Fibroblast of skin of right biceps (primary cell): ENCODE measurements around the gene BEX4.
A peak's percentile ranks its signal among the peaks of the same experiment; 100 is the strongest.
"Not testable (repeated sequence)": the region's sequence is repeated elsewhere in the genome, so short reads cannot be mapped to it uniquely, and the experiment has no call there.

Experiments
- DNase-seq: peaks from one replicate; pipeline ENCODE4 v3.0.0-alpha.2; 2013

Gene BEX4, protein sequence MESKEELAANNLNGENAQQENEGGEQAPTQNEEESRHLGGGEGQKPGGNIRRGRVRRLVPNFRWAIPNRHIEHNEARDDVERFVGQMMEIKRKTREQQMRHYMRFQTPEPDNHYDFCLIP

DNA sequence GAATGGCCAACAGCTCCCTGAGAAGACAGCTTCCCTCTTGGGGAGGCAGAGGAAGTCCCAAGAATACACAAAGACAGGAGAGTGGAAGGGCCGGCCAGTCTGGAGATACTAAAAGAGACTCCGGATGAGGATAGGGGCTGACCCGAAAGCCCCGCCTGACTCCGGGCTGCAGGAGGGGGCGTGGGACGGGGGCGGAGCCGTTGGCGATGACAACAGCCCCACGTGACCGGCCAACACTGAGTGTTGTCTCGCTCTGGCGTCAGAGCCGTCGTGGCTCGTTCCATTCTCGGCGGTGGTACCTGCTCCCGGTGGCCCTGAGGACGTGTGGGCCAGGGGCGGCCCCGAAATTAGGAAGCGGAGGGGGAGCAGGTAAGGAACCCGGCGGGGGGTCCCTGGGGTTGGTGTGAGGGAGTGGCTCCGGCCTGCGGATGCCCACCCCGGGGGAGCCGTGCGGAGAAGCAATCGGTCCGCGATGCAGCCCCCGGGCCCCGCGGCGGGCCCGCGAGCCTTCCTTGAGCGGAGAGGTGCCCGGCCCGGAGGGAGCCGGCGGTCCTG is at the start of gene BEX4:
Gene BEX4, plus strand, starts transcription at position 239 of the 555 bp plus-strand sequence. CDS start 1,046 bp downstream, outside the sequence.
- DNase-seq = peak; percentile 79

DNA sequence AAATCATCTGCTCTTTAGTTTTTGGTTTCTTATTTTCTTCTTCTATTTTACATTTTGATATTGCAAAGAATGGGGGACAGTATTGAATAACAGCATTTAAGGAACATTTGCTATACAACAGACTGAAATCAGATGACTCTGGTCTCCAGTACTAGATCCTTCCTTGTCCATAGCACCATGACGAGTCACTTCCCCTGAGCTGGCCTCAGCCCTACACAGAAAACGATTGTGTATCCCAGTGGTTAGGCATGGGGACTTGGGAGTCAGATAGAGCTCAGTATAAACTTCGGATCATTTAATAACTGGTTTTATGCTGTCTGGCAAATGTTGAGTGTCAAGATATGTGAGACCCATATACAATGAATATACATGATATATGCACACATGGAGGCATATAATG is 44.7 kb upstream of the BEX4 start:
- DNase-seq = peak; percentile 49

DNA sequence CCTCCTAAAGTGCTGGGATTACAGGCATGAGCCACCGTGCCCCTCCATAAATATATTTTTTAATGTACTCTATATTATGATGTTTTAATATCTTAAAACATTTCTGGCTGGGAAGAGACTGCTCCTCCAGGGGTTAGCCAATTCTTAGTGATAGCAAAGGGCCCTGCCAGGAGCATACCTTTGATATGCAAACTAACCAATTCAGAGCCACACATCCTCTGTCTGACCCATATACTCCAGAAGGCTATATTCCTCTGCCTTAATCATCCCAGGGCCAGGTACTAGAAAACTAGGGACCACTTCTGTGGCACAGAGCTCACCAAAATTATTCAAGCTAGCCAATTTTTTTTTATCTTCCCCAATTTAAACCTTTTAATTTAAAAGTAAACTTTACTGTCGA is 43.6 kb upstream of the BEX4 start:
- no peak for DNase-seq

DNA sequence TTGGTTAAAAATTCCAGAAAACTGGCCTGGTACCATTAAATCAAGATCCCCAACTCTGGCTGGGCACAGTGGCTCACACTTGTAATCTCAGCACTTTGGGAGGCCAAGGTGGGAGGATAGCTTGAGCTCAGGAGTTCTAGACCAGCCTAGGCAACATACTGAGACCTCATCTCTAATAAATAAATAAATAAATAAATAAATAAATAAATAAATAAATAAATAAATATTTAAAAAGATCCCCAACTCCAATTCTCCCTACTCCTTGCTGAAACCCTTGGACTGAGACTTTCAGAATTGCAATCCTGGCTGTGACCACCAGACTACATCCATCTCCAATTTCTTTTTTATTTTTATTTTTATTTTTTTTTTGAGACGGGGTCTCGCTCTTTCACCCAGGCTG is 39.7 kb upstream of the BEX4 start:
- not testable (repeated sequence) for DNase-seq

DNA sequence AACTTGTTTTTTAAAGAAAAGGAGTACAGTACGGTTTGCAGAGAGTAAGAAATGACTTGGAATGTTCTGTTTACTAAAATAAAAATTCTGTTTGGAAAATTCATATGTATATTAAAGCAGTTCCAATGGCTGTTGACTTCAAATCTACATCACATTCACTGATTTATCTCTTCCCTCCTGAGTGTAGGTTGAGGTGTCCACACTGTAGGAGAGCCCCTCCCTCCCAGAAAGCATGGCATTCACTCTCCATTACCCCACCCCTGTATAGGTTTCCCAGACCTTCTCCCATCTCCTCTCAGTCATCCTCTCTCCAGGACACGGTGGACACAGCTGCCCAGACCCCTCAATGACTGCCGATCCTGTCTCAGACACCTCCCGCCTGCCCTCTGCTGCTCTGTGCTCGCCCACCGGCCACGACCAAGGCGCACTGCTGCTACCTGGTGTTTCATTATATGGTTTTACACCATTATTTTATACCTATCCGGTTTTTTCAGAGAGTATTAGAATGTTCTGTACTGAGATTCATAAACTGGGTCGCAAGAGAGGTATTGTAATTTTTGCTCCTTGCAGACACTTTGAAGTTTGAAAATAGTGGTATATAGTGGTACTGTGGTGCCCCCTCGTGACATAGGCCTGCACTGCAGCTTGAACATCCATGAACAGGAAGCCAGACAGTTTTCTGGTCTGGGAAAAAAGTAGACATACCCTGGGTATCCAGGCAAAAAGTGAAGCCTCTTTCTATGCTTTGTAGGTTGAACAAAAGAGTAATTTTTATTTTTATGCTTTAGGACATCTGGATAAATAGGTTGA is 38.8 kb upstream of the BEX4 start:
- peak; percentile 30 for DNase-seq

DNA sequence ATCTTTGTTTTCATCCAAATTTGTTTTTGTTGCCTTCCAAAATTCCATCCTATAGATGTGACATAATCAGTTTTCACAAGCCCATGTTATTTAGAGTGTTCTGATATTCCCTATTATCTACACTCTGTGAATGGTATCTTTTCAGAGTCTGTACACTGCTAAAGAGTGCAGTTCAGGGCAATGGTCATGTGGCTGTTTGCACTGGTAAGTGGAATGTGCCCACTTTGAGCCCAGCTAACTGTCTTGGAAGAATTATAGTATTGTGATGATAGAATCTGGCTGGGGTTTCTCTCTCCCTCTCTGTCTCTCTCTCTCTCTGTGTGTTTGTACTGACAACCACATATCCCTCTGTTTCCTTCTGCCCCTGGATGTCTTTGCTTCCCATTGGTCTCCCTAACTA is 37.4 kb upstream of the BEX4 start:
- DNase-seq = no peak

DNA sequence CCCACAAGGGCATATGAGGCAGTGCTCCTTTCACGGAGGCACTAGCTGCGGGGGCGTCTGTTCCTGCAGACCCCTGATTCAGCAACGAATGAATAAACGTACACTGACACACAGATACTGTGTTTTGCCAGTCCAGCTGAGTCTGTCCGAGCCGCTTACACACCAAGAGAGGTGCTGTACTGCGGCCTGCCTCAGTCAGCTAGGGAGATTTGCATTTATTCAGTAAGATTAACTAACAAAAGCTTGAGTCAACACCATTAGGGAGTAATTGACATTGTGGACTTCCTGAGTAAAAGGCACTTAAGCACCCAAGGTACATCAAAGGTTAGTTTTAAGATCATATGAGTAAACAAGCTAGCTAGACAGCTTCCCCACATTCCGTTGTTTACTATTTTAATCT is 31.0 kb upstream of the BEX4 start:
- DNase-seq = no peak

DNA sequence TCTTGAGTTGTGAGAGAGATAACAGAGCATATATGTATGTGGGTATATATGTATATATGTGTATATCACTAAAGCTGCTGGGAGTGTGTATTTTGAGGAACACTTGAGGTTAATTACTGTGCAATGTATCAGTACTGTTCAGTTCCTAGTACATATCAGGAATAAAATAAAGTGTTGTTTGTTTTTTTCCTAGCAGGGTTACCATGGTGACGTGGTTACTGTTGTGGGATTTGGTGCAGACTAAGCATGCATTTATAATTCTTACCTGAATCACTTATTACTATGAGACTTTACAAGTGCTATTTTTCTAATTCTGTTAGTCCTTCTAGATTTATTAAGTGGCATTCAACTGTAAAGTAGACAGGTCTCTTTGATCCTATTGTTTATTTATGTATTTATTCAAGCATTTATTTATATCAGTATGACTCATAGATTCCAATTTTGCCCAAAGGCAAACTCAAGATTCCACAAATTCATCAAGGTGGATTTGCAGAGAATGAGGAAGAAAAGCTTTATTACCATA is 26.9 kb upstream of the BEX4 start:
- no peak for DNase-seq

DNA sequence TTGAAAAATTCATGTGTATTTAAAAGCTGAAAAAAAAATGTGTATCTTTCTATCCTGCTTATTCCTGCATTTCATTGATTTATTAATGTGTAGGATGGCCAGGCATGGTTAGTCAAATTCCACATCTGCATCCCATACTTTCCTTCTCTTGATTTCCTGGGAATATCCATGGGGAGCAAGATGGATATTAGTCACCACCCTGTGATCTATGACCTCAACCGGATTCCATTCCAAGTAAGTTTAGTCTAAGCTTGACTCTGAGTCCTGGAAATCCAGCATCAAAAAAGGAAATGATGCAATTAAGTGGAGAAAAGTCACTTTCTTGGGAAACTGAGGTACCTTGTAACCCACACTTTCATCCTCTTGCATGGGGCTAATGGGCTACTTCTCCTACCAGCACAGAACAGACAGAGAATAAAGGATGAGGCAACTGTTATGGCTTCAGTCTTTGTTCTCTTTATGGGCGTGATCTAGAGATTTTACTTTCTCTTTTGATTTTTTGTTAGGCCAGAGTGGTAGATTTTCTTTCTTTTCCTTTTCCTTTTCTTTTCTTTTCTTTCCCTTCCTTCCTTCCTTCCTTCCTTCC is 17.1 kb upstream of the BEX4 start:
- peak; percentile 82 for DNase-seq

DNA sequence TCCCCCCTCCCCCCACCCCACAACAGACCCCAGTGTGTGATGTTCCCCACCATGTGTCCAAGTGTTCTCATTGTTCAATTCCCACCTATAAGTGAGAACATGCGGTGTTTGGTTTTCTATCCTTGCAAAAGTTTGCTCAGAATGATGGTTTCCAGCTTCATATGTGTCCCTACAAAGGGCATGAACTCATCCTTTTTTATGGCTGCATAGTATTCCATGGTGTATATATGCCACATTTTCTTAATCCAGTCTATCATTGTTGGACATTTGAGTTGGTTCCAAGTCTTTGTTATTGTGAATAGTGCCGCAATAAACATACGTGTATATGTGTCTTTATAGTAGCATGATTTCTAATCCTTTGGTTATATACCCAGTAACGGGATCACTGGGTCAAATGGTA is 16.2 kb upstream of the BEX4 start:
- DNase-seq = not testable (repeated sequence)

DNA sequence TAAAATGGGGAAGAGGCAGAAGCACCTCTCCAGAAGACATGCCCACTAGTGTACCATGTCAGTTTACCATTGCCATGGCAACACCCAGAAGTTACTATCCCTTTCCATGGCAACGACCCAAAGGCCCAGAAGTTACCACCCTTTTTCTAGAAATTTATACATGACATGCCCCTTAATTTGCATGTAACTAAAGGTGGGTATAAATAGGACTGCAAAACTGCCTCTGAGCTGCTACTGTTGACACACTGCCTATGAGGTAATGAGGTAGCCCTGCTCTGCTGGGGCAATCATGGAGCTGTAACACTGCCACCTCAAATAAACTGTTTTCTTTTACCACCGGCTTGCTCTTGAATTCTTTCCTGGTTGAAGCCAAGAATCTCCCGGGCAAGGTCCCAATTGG is 13.9 kb upstream of the BEX4 start:
- DNase-seq = no peak

DNA sequence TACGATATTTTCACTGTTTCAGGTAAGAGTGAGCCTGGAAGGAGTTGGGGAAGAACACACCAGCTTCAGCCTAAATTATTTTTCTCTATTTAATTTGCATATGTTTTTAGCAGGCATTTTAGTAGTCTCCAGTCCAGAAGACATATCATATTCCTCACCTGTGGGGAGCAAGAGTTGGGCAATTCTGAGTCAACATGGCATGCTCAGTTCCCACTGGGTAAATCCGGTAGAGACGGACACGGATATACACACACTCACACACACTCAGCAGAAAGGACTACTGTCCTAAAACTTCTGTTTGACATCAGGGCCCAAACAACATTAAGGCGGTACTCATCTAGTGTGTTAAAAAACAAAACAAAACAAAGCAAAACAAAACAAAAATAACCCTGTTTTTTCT is 4.9 kb upstream of the BEX4 start:
- no peak for DNase-seq

DNA sequence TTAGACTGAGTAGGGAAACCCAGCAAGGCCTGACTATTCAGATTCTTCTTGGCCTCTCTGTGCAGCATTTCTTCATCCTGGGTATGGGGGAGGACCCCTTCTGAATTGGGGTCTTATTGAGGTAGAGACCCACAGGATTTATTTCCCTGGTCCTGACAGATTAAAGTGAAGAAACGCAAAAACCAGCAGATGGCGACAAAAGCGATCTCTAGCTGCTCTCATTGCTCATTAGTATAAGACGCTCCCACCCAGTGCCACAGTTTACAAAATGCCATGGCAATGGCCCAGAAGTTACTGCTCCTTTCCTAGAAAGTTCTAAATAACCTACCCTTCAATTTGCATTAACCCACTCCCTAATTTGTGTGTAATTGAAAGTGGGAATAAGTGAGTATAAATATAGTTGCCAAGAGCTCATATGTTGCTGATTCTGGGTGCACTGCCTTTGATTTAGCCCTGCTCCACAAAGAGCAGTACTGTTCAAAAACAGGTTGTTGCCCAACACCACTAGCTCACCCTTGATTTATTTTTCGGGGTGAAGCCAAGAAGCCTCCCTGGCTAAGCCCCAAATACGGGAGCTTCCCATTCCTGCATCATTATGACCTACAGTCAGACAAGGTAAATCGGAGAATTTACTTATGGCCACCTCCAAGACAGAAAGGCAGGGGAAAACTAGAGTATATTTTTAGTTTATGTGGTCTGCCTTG is 3.7 kb upstream of the BEX4 start:
- peak; percentile 41 for DNase-seq

DNA sequence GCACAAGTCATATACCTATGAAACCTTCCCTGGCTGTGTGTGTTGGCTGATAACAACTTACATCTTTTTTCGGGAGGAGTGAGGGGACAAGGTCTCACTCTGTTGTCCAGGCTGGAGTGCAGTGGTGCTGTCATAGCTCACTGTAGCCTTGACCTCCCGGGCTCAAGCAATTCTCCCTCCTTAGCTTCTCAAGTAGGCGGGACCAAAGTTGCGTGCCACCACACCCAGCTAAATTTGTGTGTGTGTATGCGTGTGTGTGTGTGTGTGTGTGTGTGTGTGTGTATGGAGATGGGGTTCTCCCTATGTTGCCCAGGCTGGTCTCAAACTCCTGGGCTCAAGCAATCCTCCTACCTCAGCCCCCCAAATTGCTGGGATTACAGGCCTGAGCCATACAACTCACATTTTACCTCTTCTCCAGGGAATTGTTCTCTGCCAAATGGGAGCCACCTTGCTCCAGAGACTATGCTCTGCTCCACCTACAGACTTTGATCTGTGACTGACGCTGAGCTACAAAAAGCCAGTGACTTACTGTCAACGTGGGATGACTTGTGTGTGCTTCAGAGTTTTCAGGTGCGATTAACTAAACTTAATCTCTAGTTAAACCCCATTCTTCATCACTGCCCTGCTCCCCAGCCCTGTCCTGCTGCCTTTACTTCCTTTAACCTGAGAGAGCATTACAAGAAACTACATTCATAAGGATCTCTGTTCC is 2.0 kb upstream of the BEX4 start:
- DNase-seq = no peak

DNA sequence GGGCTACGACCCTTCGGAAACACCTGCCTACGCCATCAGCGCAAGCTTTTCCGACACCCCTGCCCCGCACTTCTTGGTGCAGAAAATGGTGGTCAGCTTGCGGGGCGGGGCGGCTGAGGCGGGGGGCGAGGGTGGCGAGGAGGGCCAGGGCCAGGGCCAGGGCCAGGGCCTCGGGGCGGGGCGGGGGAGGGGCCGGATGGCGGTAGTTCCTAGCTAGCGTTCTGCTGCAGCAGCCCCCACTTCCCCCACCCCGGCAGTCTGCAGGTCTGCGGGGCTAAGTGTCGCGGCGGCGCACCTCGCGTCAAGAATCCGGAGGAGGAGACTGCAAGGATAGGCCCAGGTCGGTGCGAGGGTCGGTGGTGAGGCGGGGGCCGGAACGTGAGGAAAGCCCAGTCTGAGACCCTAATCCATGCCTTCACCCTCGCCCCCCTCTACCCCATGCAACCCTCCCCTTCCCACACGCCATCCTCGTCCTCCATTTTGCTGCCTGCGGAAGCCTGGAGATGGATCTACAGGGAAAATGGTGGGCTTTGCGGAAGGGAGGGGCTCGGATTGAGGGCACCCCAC is 600 bp downstream of the BEX4 start:
- DNase-seq = peak; percentile 21

DNA sequence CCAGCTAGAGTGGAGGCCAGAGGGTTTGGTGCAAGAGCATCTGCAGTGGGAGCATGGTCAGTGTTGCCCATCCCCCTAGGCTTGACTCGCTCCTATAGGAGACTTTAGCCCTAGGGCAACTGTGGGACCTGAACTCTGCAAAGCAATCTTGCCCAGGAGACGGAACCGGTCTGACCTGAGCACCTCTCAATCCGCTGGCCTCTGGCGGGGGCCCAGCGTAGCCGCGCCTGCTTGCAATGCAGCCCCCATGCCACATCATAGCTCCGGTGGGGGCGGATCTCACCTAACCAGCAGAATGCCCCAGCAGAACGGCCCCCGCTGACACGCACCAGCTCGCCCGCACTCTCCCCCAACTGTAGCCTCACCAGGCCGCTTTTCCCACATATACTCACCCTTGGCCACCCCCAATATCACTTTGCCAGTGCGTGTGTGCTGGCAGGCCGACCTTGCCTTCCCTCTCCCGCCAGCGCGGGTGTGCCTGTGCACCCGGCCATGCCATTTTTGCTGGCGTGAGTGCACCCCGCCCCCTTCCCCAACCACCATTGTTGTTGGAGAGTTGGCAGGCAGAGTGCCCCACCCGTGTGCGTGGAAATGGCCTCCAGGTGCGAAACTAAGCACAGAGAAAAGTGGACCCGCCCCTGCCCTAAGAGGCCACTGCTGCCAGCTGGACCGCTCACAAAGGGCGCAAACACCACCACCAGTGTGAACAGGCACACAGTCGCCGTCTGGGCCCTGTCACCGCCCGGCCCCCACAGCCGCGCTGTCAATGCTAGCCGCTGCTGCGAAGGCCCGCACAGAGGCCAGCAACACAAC is 5.8 kb downstream of the BEX4 start:
- DNase-seq = no peak

DNA sequence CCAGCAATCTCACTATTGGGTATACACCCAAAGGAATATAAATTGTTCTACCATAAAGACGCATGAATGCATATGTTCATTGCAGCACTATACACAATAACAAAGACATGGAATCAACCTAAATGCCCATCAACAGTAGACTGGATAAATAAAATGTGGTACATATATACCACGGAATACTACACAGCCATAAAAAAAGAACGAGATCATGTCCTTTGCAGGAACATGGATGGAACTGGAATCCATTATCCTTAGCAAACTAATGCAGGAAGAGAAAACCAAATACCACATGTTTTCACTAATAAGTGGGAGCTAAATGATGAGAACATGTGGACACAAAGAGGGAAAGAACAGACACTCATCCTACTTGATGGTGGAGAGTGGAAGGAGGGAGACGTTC is 11.0 kb downstream of the BEX4 start:
- not testable (repeated sequence) for DNase-seq

DNA sequence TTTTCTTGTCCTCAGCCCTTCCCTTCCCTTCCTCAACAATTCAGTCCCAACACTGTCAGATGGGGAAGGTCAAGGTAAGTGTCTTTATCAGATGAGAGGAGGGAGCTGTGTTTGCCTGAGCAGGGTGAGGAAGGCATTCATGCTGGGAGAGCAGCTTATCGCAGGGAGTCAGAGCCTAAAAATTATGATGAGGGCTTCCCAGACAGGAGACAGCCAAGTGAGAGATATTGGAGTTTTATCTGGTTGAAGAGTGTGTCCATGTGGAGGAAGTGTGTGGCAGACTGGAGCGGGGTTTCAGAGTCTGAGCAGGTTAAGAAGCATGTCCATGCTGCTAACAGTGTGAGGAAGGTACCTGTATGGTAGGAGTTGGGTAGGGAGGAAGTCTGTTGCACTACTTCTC is 18.4 kb downstream of the BEX4 start:
- no peak for DNase-seq

DNA sequence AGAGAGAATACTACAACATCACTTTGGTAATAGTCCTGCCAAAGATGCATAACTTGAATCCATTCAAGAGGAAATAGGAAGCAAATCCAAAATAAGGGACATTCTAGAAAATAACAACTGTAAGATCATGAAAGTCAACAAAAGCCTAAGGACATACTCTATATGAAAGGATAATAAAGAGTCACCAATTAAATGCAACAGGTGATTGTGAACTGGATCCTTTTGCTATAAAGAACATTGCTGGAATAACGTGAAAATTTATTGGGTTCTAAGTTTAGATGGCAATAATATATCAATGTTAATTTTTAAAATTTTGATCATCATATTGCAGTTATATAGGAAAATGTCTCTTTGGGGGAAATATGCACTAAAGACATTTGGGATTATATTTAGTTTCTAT is 20.0 kb downstream of the BEX4 start:
- no peak for DNase-seq

DNA sequence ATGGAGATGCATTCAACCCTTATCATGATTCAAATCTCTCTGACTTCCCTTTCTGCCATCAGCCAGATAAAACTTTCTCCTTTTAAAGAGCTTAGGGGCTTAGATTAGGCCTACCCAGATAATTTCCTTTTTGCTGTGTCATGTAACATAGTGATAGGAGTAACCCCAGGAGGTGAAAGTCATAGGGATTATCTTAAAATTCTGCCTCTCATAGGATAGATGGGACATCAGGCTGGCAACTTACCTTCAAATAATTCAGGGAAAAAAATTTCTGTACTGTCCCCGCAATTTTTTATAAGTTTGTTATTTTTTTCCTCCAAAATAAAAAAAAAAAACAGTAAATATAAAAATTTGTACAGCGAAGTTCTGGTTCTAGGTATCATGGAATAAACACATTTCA is 20.7 kb downstream of the BEX4 start:
- DNase-seq = not testable (repeated sequence)

DNA sequence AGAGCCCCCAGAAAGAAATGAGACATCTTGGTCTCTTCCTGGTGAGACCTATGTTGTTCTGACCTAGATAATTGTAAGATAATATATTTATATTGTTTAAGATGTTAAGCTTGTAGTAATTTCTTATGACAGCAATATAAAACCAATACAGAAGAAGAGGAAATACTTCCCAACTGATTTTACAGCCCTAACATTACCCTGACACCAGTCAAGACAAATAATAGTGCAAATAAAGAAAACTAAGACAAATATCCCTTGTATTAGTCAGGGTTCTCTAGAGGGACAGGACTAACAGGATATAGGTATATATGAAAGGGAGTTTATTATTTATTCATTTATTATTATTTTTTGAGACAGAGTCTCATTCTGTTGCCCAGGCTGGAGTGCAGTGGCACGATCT is 21.4 kb downstream of the BEX4 start:
- no peak for DNase-seq
